ENCODE results near the gene ZFPM1.

GRCh38 chr16:88430524-88431446 is 22.3 kb upstream of the ZFPM1 start:
- TF ChIP-seq ZNF274 (IDR thresholded peaks at IDR 0.05; ENCODE audit: low read depth, low read length) (no peak), SUZ12 (IDR thresholded peaks at IDR 0.05; ENCODE audit: extremely low read depth, insufficient read depth, insufficient read length) (no peak)
